Loucy (cell line): Measurements from ENCODE around the gene CLTA.
"Not testable (repeated sequence)": the region's sequence is repeated elsewhere in the genome, so short reads cannot be mapped to it uniquely, and the experiment has no call there.

Experiments
- CTCF ChIP-seq: fragments of 200-600 bp; sonication (generic); conservative IDR thresholded peaks from 2 replicates; pipeline ENCODE4 v1.5.1; 2014; ENCODE audit warnings: mild to moderate bottlenecking, antibody characterized with exemption, low read length
- EZH2phosphoT487 ChIP-seq: fragments of 200-600 bp; IDR thresholded peaks from 2 replicates; pipeline ENCODE4 v1.6.1; 2018; ENCODE audit warnings: antibody characterized with exemption, mild to moderate bottlenecking, moderate library complexity, borderline replicate concordance

- TF ChIP-seq CTCF, EZH2phosphoT487: not testable (repeated sequence)
Observed at GRCh38 chr9:36239675-36240074, 49.0 kb downstream of the CLTA start.
